Measurements from ENCODE around the gene CCL3. TPM values are rescaled to one million over a fixed set of nuclear protein-coding genes. Genes with fewer than 3 reads are reported as not detected.
"Not testable (repeated sequence)": the region's sequence is repeated elsewhere in the genome, so short reads cannot be mapped to it uniquely, and the experiment has no call there.

Gene CCL3
- total RNA-seq, 1 donor from 2014 or later = 7.9 TPM

- not testable (repeated sequence) for DNase-seq
Measured at GRCh38 chr17:36114971-36115648, 25.2 kb upstream of the CCL3 start.

DNA sequence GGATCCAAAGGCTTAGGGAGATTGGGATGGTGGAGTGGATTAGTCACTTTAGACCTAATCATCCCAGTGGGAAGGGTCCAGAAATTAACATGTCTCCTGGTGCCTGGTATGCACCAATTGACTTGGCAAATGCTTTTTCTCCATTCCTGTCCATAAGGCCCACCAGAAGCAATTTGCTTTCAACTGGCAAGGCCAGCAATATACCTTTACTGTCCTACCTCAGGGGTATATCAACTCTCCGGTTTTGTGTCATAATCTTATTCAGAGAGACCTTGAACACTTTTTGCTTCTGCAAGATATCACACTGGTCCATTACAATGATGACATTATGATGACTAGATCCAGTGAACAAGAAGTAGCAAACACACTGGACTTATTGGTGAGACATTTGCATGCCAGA is 23.2 kb upstream of the CCL3 start:
- DNase-seq = not testable (repeated sequence)

DNA sequence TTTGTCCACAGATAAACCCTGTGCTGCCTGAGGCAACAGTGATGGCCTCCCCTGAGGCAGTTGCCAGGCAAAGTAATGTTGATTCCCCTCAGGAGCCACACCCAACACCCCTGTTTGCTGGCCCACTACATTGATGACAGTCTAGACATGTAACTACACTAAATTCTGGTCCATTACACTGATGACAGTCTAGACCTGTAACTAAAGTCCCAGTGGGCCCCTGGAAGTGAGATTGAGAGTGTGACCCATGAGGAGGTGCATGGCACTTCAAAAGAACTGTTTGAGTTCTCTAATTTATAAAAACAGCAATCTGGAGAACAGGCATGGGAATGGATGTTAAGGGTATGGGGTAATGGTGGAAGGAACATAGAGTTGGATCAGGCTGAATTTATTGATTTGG is 22.6 kb upstream of the CCL3 start:
- DNase-seq = no peak

DNA sequence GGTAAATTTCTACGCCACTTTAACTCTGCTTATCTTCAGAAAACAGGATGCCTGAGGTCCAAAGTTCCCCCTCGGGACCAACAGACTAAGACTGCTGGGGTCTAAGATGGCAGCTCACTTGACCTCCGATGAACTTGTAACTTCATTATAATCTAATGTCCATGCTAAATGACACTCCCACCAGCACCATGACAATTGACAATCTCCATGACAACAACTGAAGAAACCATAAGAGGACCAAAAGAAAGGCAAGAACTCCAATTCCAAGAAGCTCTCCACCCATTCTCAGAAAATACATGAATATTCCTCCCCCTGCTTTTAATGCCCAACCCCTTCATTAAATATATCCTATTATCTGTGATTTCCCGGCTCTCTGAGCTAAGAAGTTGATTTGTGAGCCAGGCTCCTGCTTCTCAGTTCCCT is 21.1 kb upstream of the CCL3 start:
- DNase-seq = no peak

DNA sequence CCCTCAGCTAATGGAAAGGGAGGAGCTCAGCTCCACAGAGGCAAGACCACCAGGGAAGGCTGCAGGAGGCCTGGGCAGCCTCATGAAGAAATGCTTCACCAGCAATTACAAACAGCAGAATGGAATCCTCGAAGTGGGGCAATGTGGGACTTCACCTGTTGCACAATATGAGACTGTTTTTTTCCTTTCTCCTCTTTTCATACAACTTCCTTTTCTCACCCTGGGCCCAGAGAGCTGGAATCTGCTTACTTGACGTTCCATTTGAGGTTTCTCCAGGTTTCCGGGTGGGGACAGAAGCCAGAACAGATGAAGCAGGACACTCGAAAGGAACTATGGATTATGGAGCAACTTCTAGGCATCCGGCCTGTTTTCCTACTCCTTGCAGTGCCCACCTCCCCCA is 18.3 kb upstream of the CCL3 start:
- DNase-seq = not testable (repeated sequence)

GRCh38 chr17:36107660-36108059 is 17.7 kb upstream of the CCL3 start:
- no peak for DNase-seq

DNA sequence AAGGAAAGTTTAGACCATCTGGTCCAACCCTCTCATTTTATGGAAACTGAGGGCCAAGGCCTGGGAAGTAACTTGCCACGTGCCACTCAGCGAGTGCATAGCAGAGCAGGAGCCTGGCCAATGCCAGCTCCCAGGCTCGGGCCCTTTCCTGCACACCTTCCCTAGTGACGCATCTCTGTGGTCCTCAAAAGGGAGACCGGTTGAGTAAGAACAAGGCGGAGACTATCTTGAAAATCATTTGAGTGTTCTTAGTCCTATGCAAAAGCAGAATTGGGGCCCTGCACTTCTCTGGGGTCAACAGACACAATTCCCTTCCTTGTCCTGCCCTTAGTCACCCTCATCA is 16.5 kb upstream of the CCL3 start:
- no peak for DNase-seq

GRCh38 chr17:36105781-36106492 is 16.0 kb upstream of the CCL3 start:
- DNase-seq = no peak

- DNase-seq = no peak
Measured at GRCh38 chr17:36104701-36105181, 14.8 kb upstream of the CCL3 start.

DNA sequence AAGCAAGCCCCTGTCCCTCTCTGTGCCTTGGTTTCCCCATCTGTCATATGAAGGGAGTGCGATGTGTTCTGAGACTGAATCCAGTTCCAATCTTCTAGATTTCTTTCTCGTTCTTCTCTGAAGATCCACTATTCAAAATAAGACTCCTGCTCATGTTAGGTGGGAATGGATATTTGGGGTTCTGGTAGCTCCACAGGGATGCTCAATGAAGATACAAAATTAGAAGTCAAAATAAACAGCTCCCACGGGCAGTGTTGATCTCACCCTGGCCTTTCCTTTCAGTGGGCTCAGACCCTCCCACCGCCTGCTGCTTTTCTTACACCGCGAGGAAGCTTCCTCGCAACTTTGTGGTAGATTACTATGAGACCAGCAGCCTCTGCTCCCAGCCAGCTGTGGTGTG is 14.3 kb upstream of the CCL3 start:
- not testable (repeated sequence) for DNase-seq

DNA sequence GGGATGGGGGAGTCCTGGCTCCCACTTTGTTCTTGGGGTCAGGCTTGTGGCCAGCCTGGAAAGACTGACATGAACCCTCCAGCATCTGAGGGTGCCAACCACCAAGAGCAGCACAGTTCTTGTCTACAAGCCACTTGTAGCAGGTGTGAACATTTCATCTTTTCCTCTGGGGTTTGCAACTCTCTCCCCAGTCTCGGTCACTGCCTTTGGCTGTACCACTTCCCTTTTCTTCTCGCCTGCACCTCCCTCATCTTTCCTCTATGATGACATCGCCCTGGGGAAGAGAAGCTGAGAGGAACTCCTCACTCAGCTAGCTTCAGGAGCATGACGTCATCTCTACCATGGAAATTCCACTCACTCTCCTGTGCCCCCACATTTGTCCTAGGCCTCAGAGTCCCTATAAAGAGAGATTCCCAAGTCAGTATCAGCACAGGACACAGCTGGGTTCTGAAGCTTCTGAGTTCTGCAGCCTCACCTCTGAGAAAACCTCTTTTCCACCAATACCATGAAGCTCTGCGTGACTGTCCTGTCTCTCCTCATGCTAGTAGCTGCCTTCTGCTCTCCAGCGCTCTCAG is 13.5 kb upstream of the CCL3 start, which contains the start of gene CCL4:
Gene CCL4, plus strand, starts transcription at position 427 of the 575 bp plus-strand sequence. Its CDS starts 79 bp downstream, at position 506.
- not testable (repeated sequence) for DNase-seq

DNA sequence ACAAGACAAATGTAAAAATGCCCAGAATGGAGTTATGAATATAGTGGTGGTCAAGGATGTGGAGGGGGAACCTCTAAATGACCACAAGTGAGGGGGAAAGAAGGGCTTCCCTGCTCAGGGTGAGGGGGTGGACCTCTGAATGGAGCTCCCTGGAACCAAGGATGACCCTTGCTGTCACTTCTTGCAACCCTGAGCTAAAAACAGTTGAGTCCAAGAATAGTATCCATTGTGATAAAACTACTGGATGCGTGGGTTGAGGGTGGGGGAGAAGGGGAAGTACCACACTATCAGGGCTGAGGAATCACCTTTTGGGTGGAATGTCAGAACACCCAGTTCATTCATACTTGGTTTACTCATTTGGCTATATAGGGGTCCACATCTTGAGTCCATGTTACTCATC is 9.1 kb upstream of the CCL3 start:
- not testable (repeated sequence) for DNase-seq

DNA sequence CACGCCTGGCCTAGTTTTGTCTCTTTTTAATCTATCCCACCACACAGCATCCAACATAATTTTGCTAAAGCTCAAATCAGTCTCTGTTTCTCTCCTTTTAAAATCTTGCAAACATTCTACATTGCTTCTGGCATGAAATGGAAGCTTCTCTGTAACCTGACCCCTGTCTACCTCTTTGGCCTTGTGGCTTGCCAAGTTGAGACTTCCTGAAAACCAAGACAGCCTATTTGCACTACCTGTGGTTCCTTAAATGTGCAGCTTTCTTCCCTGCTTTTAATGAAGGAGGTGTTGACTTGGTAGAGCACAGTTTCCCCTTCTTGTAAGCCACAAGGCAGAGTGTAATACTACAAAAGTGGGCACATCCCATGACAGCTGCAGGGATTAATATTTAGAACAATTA is 6.0 kb upstream of the CCL3 start:
- no peak for DNase-seq

DNA sequence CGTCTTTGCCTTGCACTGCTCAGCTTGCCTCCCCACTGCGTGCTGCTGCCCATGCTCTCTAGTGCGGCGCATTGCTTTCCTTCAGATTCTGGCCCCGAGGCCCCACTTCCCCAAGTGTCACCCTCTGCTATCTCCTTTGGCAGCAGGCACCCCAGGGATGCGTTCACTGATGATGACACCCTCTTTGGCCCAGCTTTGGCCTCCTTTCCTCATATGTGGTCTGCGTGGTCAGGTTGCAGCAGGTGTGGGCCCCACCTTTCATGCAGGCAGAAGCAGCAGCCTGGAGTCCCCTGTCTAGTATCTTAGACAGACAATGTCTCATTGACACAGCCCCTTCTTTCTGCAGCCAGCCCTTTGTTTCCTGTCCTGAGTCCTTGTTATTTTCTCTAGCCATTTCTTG is 4.8 kb upstream of the CCL3 start:
- no peak for DNase-seq

GRCh38 chr17:36094232-36094631 is 4.3 kb upstream of the CCL3 start:
- no peak for DNase-seq

- not testable (repeated sequence) for DNase-seq
Measured at GRCh38 chr17:36092715-36093114, 2.8 kb upstream of the CCL3 start.

- DNase-seq = no peak
Measured at GRCh38 chr17:36092230-36092629, 2.3 kb upstream of the CCL3 start.

DNA sequence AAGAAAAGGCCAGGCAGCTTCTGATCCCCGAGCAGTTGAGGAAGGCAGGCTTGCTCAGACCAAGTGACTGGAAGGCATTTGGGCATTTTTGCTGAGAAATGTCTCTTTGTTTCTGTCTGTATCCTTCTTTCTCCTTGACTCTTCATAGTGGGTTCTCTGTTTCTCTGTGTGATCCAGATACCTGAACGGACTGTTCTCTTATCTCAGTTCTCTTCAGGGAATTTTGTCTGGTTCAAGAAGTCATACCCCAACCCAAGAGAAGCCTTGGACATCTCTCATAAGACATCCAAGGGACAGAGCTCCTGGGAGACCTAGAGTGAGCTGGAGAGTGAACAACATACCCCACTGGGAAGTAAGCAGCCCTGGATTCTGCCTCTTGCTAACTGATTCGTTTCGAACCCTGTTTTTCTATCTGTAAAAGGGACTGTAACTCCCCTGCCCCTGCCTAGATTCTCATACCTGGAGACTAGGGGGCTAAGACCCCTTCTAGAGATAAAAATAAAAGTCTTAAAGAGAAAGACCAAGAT is 541 bp downstream of the CCL3 start:
- no peak for DNase-seq

GRCh38 chr17:36088670-36089338 is 1.1 kb downstream of the CCL3 start:
- DNase-seq = no peak

DNA sequence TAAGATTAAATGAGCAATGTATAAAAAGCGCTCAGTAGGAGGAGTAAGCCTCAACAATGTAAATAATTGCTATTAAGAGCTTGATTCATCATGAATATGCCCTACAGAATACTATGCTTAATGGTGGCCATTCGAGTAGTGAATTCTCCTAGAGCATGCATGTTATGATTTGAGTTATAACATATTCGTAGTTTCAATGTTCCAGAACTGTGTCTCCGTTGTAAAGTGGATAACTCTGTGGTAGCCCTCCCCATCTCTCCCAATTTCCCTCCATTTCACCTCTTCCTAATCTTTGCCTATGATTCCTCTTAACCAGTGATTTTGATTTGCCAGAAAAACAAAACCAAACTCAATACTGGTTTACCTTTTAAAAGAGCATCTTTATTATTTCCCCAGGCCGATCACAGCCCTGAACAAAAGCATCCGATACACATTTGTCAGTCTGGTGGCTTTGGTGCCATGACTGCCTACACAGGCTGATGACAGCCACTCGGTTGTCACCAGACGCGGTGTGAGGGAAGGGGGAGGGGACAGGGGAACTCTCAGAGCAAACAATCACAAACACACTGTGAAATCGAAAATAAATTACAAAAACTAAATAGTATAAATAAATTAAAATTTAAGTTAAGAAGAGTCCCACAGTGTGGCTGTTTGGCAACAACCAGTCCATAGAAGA is 1.9 kb downstream of the CCL3 start:
- DNase-seq = not testable (repeated sequence)

GRCh38 chr17:36087471-36087870 is 2.5 kb downstream of the CCL3 start:
- not testable (repeated sequence) for DNase-seq

GRCh38 chr17:36086791-36087190 is 3.2 kb downstream of the CCL3 start:
- DNase-seq = no peak
